SK-N-MC (cell line): ENCODE data around the gene RBP5.

ENCODE experiments used
- EZH2 ChIP-seq: fragments of 200-600 bp; sonication (generic); IDR thresholded peaks from one replicate; pipeline ENCODE4 v1.6.1; 2017; ENCODE audit warnings: antibody characterized with exemption
- POLR2AphosphoS5 ChIP-seq: IDR thresholded peaks from 2 replicates; pipeline ENCODE4 v1.6.1; 2012; ENCODE audit warnings: mild to moderate bottlenecking, low read depth, low read length, borderline replicate concordance

- TF ChIP-seq POLR2AphosphoS5 (no peak), EZH2 (no peak)
Observed at GRCh38 chr12:7152818-7153217, 24.1 kb upstream of the RBP5 start.
